HG03097 (cell line): ENCODE measurements around the gene ZNF441.
"Not testable (repeated sequence)": the region's sequence is repeated elsewhere in the genome, so short reads cannot be mapped to it uniquely, and the experiment has no call there.

ENCODE experiments used
- ATAC-seq: cut with Tn5 transposase; IDR thresholded peaks from one replicate; pipeline ENCODE4 v1.9.1; 2021; ENCODE audit not compliant: unreplicated experiment, low FRiP score

ZNF441 gene

GRCh38 chr19:11776669-11777068, 9.9 kb downstream of the ZNF441 start:
- not testable (repeated sequence) for ATAC-seq

GRCh38 chr19:11780431-11781020, 13.7 kb downstream of the ZNF441 start:
- ATAC-seq, result no peak

- no peak for ATAC-seq
Observed at GRCh38 chr19:11781295-11782057, 14.7 kb downstream of the ZNF441 start.

GRCh38 chr19:11783767-11784166, 17.0 kb downstream of the ZNF441 start:
- ATAC-seq, result no peak

GRCh38 chr19:11784356-11784755, 17.6 kb downstream of the ZNF441 start:
- no peak for ATAC-seq

- ATAC-seq, result no peak
Observed at GRCh38 chr19:11787536-11787935, 20.7 kb downstream of the ZNF441 start.

- no peak for ATAC-seq
Observed at GRCh38 chr19:11792942-11793341, 26.1 kb downstream of the ZNF441 start.

GRCh38 chr19:11797491-11797890, 30.7 kb downstream of the ZNF441 start:
- ATAC-seq, result no peak

GRCh38 chr19:11798391-11799330, 31.9 kb downstream of the ZNF441 start, which contains the start of gene ZNF491:
Gene ZNF491 (plus strand): TSS chr19:11798523. CDS start chr19:11805954, 7,431 bp downstream.
- ATAC-seq, result peak; percentile 95

GRCh38 chr19:11806354-11807098, 39.7 kb downstream of the ZNF441 start:
- ATAC-seq, result no peak

- no peak for ATAC-seq
Observed at GRCh38 chr19:11807099-11807380, 40.2 kb downstream of the ZNF441 start.

- ATAC-seq, result peak; percentile 26
Observed at GRCh38 chr19:11813703-11814028, 46.9 kb downstream of the ZNF441 start.

- ATAC-seq, result peak; percentile 97
Observed at GRCh38 chr19:11814029-11814699, 47.4 kb downstream of the ZNF441 start, which contains the start of gene ZNF440. Gene ZNF440 (plus strand): TSS chr19:11814273. CDS start chr19:11814448, 175 bp downstream.

- no peak for ATAC-seq
Observed at GRCh38 chr19:11814700-11815035, 47.9 kb downstream of the ZNF441 start.

- no peak for ATAC-seq
Observed at GRCh38 chr19:11821474-11822109, 54.8 kb downstream of the ZNF441 start.

GRCh38 chr19:11828957-11829876, 62.4 kb downstream of the ZNF441 start:
- not testable (repeated sequence) for ATAC-seq

GRCh38 chr19:11832253-11832912, 65.6 kb downstream of the ZNF441 start:
- ATAC-seq, result no peak

- ATAC-seq, result no peak
Observed at GRCh38 chr19:11833541-11833940, 66.7 kb downstream of the ZNF441 start.
